HG02981 (cell line): ENCODE data around the gene NCKAP1.
"Not testable (repeated sequence)": the region's sequence is repeated elsewhere in the genome, so short reads cannot be mapped to it uniquely, and the experiment has no call there.

ENCODE experiments used
- ATAC-seq: cut with Tn5 transposase; IDR thresholded peaks from one replicate; pipeline ENCODE4 v1.9.1; 2021; ENCODE audit warnings: mild to moderate bottlenecking, moderate library complexity; ENCODE audit not compliant: unreplicated experiment

NCKAP1 gene

GRCh38 chr2:183038341-183039300 is at the start of gene NCKAP1:
TSS of gene NCKAP1 (minus strand) at chr2:183038457. CDS start at chr2:183038099, 358 bp downstream.
- peak; percentile 76 for ATAC-seq

GRCh38 chr2:183081911-183082310 is 43.7 kb upstream of the NCKAP1 start:
- ATAC-seq: no peak

GRCh38 chr2:183079139-183079775 is 41.0 kb upstream of the NCKAP1 start:
- peak; percentile 15 for ATAC-seq

GRCh38 chr2:183078464-183079138 is 40.3 kb upstream of the NCKAP1 start, which contains the start of gene DUSP19:
TSS of gene DUSP19 (plus strand) at chr2:183078747. CDS start at chr2:183078934, 187 bp downstream.
- ATAC-seq: peak; percentile 85

GRCh38 chr2:183078163-183078463 is 39.9 kb upstream of the NCKAP1 start:
- ATAC-seq: no peak

GRCh38 chr2:183072177-183072576 is 33.9 kb upstream of the NCKAP1 start:
- ATAC-seq: no peak

- ATAC-seq: no peak
Measured at GRCh38 chr2:183070942-183071844, 32.9 kb upstream of the NCKAP1 start.

GRCh38 chr2:183069174-183069573 is 30.9 kb upstream of the NCKAP1 start:
- ATAC-seq: no peak

- ATAC-seq: no peak
Measured at GRCh38 chr2:183068561-183068960, 30.3 kb upstream of the NCKAP1 start.

- ATAC-seq: peak; percentile 87
Measured at GRCh38 chr2:183063083-183063482, 24.8 kb upstream of the NCKAP1 start.

GRCh38 chr2:183060571-183061231 is 22.4 kb upstream of the NCKAP1 start:
- ATAC-seq: no peak

- ATAC-seq: no peak
Measured at GRCh38 chr2:183059561-183059960, 21.3 kb upstream of the NCKAP1 start.

GRCh38 chr2:183057333-183057985 is 19.2 kb upstream of the NCKAP1 start:
- peak; percentile 48 for ATAC-seq

- no peak for ATAC-seq
Measured at GRCh38 chr2:183049420-183049819, 11.2 kb upstream of the NCKAP1 start.

GRCh38 chr2:183047486-183048125 is 9.3 kb upstream of the NCKAP1 start:
- ATAC-seq: not testable (repeated sequence)

GRCh38 chr2:183043580-183043979 is 5.3 kb upstream of the NCKAP1 start:
- ATAC-seq: not testable (repeated sequence)

- no peak for ATAC-seq
Measured at GRCh38 chr2:183040604-183041003, 2.3 kb upstream of the NCKAP1 start.

GRCh38 chr2:183037553-183038340 is 510 bp downstream of the NCKAP1 start:
- peak; percentile 41 for ATAC-seq
